Peyer's patch (tissue), 4 donors: ENCODE data around the gene PDGFD.

Experiments
- POLR2A ChIP-seq, 2 donors: fragments of 450-650 bp; IDR thresholded peaks; one replicate each; pipeline ENCODE4 v1.5.1; 2017; ENCODE audit warnings: antibody characterized with exemption in 2 of 2, mild to moderate bottlenecking in 2 of 2, moderate library complexity in 2 of 2
- TF ChIP-seq, protein P1 (sequence below), 6 experiments: fragments of 450-650 bp in 4 of 6; fragments of 200-600 bp in 2 of 6; sonication (generic) in 1 of 6; IDR thresholded peaks; one replicate each; pipeline ENCODE4 v1.5.1; 2017 to 2019; ENCODE audit warnings: antibody characterized with exemption in 6 of 6, mild to moderate bottlenecking in 3 of 6, moderate library complexity in 1 of 6

DNA sequence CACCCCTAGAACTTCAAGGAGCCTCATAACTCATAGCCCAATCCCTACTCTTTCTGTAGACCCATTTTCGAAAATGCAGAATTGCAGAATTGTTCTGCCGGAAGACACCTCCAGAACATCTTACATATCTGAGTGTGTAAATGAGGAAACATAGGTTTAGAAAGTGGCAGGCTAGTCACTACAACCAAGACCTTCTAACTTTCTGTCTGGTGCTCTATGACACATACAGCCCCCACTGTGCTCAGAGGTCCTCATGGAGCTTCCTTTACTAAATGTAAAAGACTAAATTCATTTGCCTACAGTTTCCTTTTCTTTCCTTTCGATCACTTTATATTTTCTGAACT lies 259.7 kb downstream of the PDGFD start:
- no peak for TF ChIP-seq POLR2A (IDR thresholded peaks at IDR 0.05)
- TF ChIP-seq, protein P1, sequence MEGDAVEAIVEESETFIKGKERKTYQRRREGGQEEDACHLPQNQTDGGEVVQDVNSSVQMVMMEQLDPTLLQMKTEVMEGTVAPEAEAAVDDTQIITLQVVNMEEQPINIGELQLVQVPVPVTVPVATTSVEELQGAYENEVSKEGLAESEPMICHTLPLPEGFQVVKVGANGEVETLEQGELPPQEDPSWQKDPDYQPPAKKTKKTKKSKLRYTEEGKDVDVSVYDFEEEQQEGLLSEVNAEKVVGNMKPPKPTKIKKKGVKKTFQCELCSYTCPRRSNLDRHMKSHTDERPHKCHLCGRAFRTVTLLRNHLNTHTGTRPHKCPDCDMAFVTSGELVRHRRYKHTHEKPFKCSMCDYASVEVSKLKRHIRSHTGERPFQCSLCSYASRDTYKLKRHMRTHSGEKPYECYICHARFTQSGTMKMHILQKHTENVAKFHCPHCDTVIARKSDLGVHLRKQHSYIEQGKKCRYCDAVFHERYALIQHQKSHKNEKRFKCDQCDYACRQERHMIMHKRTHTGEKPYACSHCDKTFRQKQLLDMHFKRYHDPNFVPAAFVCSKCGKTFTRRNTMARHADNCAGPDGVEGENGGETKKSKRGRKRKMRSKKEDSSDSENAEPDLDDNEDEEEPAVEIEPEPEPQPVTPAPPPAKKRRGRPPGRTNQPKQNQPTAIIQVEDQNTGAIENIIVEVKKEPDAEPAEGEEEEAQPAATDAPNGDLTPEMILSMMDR (IDR thresholded peaks at IDR 0.05) = no peak
